ENCODE results near the gene OR51A2.

DNA sequence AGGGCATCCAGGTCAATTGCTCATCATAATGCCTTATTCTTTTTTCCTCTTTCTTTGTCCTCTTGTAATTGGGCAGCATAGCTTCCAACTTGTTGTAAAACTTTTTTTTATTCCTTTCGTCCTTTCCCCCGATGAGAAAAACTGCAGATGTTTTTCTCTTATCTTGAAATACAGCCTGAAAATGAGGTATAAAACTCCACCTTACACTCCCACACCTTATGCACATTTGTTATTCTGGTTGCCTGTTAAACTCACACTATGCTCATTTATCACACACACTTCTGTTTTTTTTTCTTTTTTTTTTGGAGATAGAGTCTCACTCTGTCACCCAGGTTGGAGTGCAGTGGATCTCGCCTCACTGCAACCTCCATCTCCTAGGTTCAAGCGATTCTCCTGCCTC is 1.9 kb upstream of the OR51A2 start:
- TF ChIP-seq, protein P1, sequence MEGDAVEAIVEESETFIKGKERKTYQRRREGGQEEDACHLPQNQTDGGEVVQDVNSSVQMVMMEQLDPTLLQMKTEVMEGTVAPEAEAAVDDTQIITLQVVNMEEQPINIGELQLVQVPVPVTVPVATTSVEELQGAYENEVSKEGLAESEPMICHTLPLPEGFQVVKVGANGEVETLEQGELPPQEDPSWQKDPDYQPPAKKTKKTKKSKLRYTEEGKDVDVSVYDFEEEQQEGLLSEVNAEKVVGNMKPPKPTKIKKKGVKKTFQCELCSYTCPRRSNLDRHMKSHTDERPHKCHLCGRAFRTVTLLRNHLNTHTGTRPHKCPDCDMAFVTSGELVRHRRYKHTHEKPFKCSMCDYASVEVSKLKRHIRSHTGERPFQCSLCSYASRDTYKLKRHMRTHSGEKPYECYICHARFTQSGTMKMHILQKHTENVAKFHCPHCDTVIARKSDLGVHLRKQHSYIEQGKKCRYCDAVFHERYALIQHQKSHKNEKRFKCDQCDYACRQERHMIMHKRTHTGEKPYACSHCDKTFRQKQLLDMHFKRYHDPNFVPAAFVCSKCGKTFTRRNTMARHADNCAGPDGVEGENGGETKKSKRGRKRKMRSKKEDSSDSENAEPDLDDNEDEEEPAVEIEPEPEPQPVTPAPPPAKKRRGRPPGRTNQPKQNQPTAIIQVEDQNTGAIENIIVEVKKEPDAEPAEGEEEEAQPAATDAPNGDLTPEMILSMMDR (IDR thresholded peaks at IDR 0.05; ENCODE audit: low read depth, low read length) = no peak
- TF ChIP-seq EZH2phosphoT487 (IDR thresholded peaks at IDR 0.05; ENCODE audit: low read depth) = no peak
